Superior temporal gyrus (tissue), 1 donor: ENCODE data around the gene GPC5.
"Not testable (repeated sequence)": the region's sequence is repeated elsewhere in the genome, so short reads cannot be mapped to it uniquely, and the experiment has no call there.

ENCODE experiments used
- DNase-seq: peaks from one replicate; pipeline ENCODE4 v3.0.0-alpha.2; 2016; ENCODE audit errors: extremely low spot score

Gene GPC5

GRCh38 chr13:92626274-92626673, 1227.9 kb downstream of the GPC5 start:
- DNase-seq = no peak

DNA sequence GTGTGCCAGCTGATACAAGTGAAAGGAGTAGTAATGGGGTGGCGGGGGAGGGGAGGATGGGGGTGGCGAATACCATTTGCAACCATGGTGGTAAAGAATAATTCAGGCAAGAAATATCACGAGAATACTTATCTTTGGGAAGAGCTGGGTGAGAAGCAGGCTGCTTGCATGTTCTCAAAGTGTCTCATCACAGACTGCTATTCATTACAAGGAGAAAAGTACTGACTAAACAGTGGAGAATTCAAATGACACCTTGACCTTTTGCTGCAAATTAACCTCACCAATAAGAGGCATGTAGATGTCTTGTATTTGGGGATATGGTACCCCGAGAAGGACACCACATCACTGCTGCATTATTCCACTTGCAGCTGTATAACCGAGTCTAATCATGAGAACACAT, 1242.5 kb downstream of the GPC5 start:
- no peak for DNase-seq

- no peak for DNase-seq
These were observed 1250.9 kb downstream of the GPC5 start for GRCh38 chr13:92649140-92649813.

DNA sequence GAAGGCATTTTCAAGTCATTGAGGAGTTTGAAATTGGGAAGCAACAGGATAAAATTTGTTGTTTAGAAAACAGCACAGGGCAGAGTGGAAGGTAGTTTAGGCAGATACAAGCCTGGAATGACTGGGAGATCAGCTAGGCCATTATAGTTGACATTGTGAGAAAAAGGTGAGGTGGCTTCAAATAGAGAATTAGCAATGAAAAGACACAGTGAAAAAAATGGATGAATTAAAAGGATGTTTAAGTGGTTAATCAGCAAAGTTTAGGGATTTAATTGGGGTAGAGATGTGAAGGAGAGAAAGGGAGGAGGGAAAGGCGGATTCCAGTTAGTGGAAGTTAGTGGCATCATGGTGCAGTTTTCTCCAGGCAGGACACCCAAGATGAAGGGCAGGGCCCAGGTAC, 1257.7 kb downstream of the GPC5 start:
- no peak for DNase-seq

DNA sequence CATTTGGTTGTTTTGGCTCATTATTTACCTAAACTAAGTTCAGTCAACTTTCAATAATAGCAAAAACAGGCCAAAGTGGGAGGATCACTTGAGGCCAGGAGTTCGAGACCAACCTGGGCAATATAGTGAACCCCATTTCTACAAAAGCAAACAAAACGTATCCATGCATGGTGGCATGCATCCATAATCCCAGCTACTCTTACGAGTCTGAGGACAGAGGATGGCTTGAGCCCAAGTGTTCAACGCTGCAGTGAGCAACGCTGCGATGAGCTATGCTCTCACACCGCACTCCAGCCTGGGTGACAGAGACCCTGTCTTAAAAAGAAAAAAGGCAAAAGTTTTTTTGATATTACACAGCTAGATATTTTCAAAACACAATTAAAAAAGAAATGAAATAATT, 1258.2 kb downstream of the GPC5 start:
- no peak for DNase-seq

DNA sequence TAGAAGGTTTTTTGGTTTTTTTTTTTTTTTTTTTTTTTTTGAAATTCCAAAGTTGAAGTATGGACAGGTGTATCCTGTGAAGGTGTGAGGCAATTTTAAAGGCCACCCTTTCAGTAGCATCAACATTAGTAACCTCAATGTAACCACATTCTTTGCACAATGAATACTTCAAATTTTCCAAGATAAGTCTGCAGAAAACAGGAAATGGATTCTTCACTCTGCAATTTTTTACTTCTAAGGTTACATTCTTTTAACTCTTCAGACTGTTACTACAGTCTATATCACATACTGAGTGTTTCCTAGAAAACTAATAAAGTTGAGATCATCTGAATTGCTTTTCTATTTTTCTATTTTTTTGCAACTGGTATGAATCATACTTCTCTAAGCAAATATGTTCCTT, 1259.1 kb downstream of the GPC5 start:
- DNase-seq = no peak

DNA sequence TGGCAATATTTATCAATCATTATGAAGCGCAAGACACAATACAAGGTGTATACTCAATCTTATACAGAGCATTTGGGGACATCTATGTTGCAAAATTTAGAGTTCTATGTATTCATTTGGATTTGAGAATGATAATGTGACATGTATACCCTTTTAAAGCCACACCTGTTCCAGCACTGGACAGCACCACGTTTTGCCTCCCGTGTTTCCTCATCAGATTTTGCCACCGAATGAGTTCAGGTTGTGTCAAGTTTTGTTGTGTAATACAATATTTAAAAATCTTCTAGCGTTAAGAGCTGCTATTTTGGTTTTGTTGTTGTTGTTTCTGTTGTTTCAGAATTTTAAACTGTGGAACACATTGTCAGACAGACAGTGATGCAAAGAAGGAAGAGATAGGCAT, 1259.9 kb downstream of the GPC5 start:
- no peak for DNase-seq

- no peak for DNase-seq
These were observed 1263.0 kb downstream of the GPC5 start for GRCh38 chr13:92661406-92661805.

DNA sequence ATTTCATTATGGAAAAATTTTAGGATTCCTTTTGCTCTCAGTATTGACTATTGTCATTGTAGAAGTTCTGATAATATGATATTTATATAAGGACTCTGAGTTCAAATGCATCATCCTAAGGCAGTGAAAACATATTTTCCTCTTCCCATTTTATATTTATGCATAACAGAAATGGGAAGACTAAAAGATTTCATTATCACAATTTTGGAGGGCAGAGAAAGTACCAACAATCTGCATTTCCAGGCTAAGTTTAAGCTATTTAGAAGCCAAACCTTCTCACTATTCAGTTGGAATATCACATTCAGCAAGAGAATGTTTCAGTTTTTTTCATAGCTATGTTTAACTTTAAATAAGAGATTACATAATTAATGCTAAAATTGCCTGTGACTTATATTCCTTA, 1269.7 kb downstream of the GPC5 start:
- DNase-seq = peak; percentile 29

- no peak for DNase-seq
These were observed 1271.7 kb downstream of the GPC5 start for GRCh38 chr13:92670096-92670495.

DNA sequence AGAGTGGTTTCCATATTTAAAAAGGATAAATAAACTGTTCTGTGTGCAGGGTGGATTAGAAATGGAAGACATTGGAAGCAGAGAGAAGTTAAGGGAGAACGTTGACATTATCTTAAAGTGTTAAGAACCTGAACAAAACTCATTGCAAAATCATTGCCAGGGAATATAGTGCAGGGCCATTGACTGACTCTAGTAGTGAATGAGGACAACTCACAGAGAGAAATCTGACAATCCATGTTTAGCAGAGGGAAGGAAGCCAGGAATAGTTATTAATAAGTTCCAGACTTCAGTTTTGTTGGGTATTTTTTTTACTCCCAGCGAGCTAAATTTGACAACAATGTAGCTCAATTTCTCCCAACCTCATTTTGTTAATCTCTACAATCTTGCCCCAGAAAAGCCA, 1273.4 kb downstream of the GPC5 start:
- no peak for DNase-seq

DNA sequence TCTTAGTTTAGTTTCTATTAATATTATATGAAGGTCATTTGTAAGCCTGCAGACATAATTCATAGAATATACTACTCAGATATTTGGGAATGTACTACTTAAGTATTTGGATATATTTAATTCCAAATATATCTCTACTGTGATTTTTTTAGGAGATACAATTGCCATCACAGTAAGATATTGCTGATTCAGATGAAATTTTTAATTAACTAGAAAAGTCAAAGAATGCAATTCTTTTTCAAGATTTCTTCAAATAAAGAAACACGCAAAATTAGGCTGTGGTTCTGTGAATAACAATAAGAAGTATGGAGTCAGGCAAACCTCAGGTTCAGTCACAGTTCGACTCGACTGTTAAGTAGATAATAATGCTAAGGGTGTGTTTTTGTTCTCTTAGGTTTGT, 1277.8 kb downstream of the GPC5 start:
- no peak for DNase-seq

DNA sequence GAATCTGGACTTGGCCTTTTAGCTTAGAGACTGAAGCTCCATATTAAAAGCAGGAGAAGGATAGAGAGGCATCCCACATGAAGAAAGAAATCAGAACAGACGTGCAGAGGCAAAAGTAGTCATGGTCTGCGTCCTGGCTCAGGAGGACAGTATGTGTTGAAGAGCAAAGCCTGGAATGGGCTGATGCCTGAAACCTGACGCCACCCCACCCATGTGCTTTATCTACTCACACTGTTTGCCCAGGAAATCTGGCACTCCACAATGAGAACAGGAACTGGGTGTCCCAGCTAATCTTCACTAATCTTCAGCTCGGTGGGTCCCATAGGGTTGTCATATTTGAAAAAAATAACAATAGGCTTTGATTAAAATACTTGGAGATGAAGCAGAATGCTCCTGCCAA, 1279.2 kb downstream of the GPC5 start:
- no peak for DNase-seq

GRCh38 chr13:92679602-92680001, 1281.2 kb downstream of the GPC5 start:
- DNase-seq = no peak

DNA sequence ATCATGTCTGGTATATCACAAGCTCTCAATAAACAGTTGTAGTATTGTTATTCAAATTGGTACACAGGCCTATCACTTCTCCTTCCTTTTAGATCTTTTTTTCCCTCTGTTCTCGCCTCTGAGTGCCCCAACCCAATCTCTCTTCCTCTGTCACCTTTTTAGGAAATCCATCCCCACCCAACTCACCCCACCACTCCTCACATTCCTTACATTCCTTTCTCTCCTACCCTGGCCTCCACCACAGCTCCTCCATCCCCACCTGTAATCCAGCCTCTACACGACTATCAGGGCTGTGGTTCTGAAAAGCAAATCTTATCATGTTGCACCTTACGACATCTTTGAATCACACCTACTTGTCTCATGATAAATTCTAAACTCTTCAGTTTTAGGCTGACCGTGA, 1282.8 kb downstream of the GPC5 start:
- no peak for DNase-seq

DNA sequence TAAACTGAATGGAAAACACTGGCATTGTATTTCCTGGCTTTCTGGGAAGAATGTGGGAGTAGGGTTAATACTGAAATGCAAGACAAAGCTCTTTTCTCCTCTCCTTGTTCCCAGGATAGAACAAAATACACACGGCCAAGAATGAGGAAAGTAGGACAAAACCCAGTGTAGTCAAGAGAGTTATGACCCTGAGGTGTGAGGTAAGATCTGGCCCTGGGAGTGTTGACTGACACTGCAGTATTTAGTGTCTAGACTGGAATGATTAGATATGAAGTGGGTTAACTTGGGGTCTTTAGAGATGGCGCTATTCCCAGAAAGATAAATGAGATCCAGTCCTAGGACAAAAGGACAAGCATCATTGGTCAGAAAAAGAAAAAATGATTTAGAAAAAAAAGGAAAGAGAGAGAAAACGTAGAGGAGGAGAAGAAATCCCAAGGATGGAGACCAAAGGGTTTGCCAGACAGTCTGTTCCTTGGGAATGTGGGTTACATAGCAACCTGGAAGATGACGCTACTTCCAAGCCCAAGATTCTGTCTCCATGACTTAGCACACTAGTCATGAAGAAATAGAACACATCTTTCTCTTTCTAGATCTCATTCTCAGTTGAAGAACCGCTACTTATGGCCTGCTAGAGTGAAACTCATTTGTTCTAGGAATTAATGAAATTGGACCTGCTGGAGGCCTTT, 1284.6 kb downstream of the GPC5 start:
- no peak for DNase-seq

DNA sequence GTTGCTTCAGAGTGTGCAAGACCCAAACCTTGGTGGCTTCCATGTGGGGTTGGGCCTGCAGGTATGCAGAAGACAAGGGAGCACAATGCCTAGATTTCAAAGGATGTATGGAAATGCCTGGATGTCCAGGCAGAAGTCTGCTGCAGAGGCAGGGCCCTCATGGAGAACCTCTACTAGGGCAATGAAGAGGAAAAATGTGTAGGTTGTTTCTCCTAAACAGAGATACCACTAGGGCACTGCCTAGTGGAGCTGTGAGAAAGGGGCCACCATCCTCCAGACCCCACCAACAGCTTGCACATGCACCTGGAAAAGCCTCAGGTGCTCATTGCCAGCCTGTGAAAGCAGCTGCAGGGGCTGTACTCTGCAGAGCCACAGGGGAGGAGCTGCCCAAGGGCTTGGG, 1295.6 kb downstream of the GPC5 start:
- no peak for DNase-seq

DNA sequence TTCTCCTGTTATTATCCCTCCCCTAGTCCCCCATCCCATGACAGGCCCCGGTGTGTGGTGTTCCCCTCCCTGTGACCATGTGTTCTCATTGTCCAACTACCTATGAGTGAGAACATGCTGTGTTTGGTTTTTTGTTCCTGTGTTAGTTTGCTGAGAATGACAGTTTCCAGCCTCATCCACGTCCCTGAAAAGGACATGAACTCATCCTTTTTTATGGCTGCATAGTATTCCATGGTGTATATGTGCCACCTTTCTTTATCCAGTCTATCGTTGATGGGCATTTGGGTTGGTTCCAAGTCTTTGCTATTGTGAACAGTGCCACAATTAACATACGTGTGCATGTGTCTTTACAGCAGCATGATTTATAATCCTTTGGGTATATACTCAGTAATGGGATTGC, 1297.4 kb downstream of the GPC5 start:
- not testable (repeated sequence) for DNase-seq

DNA sequence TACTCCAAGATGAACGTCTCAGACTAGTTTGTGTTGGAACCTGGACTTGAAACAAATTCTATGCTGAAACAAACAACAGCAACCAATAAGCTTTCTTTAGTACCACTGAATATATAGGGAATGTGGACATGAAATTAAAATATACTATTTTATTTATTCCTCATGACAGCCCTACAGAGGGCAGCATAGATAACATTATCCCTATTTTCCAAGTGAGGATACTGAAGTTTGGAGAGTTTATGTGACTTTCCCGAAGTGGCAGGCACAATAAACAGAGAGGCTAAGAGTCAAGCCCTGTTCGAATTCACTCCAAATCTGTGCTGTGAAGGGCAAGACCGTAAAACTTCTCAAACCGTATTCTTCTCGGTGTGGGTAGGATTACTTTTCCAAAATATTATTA, 1318.3 kb downstream of the GPC5 start:
- DNase-seq = no peak

DNA sequence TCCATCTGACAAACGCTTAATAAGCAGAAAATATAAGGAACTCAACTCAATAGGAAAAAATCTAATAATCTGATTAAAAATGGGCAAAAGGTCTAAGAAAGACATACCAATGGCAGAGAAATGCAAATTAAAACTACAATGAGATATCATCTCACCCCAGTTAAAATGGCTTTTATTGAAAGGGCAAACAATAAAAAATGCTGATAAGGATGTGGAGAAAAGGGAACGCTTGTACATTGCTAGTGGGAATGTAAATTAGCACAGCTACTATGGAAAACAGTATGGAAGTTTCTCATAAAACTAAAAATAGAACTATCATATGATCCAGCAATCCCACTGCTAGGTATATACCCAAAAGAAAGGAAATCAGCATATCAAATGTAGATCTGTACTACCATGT, 1319.4 kb downstream of the GPC5 start:
- DNase-seq = no peak

GRCh38 chr13:92719868-92720267, 1321.4 kb downstream of the GPC5 start:
- DNase-seq = no peak

- DNase-seq = no peak
These were observed 1323.2 kb downstream of the GPC5 start for GRCh38 chr13:92721620-92722019.

DNA sequence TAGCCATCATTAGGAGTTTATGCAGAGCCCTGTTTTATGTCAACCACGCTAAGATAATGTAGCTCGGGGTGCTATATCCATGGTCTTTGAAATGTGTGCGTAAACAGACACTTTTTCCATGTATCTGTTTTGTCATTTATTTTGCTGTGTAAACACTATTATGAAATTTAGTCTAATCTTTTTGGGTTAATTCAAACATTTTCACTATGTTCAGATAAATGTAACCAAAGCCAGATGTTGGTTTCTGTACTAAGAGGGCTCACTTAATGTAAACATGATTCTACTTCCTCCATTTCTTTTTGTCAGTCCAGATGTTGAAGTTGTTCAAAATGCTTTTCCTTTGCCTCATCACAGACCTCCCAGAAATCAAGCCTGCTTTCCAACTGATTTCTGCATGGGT, 1328.7 kb downstream of the GPC5 start:
- no peak for DNase-seq

DNA sequence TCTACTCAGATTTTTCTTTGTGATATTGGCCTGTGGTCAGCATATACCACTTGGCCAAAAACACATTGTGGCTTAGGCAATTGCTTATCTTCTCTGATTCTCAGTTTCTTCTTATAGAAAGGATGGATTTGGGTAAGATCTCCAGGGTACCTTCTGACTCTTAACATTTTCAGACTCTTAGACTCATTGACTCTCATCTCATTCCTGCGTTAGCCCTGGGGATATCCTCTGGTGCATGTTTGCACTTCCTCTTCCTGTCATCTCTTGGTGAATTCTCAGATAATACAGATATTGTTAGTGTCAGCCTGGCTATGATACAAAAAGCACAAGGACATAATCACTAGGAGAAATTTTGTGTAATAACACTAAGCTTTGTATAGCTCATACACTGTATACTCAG, 1335.6 kb downstream of the GPC5 start:
- no peak for DNase-seq
